Measurements from ENCODE around the gene CD302.
"Not testable (repeated sequence)": the region's sequence is repeated elsewhere in the genome, so short reads cannot be mapped to it uniquely, and the experiment has no call there.

The CD302 gene

DNA sequence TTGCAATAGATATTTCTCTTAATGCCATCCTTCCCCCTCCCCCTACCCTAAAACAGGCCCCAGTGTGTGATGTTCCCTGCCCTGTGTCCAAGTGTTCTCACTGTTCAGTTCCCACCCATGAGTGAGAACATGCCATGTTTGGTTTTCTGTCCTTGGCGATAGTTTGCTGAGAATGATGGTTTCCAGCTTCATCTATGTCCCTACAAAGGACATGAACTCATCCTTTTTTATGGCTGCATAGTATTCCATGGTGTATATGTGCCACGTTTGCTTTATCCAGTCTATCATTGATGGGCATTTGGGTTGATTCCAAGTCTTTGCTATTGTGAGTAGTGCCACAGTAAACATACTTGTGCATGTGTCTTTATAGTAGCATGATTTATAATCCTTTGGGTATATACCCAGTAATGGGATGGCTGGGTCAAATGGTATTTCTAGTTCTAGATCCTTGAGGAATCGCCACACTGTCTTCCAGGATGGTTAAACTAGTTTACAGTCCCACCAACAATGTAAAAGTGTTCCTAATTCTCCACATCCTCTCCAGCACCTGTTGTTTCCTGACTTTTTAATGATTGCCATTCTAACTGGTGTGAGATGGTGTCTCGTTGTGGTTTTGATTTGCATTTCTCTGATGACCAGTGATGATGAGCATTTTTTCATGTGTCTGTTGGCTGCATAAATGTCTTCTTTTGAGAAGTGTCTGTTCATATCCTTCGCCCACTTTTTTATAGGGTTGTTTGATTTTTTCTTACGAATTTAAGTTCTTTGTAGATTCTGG, 73.0 kb downstream of the CD302 start:
- H3K4me1 ChIP-seq (ENCODE audit: control insufficient read depth, low read depth, low read length); H3K27me3 ChIP-seq (ENCODE audit: control insufficient read depth, insufficient read depth, low read length); H3K9me3 ChIP-seq (ENCODE audit: control insufficient read depth, low read depth, low read length); H3K4me3 ChIP-seq (ENCODE audit: low read length); H3K27ac ChIP-seq (ENCODE audit: low read length); H3K9ac ChIP-seq (ENCODE audit: low read length): not testable (repeated sequence)
- peaks cover 19% of the 10 kb centered on the region for H3K36me3 ChIP-seq (ENCODE audit: control insufficient read depth, low read depth, low read length)

DNA sequence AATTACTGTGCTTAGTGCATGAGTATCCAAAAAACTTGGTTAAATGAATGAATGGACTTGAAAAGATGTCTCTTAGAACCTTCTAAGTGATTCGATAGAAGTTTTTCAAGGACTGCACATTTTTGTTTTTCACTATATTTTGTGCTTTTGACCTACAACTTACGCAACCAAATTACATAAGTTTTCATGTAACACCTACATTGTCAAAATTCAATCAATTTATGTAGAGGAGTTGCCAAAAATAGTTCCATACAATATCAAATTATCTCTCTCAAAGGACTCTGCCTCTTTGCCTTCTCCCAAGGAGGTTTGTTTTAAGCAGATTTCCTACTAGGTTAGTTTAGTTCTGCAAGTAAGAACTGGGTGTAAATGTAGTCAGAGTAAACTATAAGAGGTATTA, 75.4 kb downstream of the CD302 start:
- Histone ChIP-seq H3K36me3 (ENCODE audit: control insufficient read depth, low read depth, low read length) (peaks cover 21% of the 10 kb centered on the region), H3K4me3 (ENCODE audit: low read length) (no peak overlapping the region), H3K9ac (ENCODE audit: low read length) (no peak overlapping the region), H3K27ac (ENCODE audit: low read length) (no peak overlapping the region), H3K27me3 (ENCODE audit: control insufficient read depth, insufficient read depth, low read length) (no peaks in the 10 kb centered on the region), H3K4me1 (ENCODE audit: control insufficient read depth, low read depth, low read length) (no peaks in the 10 kb centered on the region), H3K9me3 (ENCODE audit: control insufficient read depth, low read depth, low read length) (no peaks in the 10 kb centered on the region)

DNA sequence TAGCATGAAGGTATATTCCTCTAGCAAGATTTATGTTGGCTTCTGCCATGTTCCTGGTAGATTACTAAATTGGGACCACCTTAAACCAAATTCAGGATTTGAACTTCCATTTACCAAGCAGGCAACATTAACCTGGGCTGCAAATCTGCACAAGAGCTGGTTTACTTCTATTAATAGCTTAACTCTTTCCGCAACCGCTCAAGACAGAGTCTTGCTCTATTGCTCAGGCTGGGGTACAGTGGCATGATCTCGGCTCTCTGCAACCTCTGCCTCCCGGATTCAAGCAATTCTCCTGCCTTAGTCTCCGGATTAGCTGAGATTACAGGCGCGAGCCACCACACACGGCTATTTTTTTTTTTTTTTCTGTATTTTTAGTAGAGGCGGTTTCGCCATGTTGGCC, 77.3 kb downstream of the CD302 start:
- no peaks in the 10 kb centered on the region for H3K9me3 ChIP-seq (ENCODE audit: control insufficient read depth, low read depth, low read length)
- H3K27me3 ChIP-seq (ENCODE audit: control insufficient read depth, insufficient read depth, low read length): no peaks in the 10 kb centered on the region
- peaks cover 6% of the 10 kb centered on the region for H3K4me1 ChIP-seq (ENCODE audit: control insufficient read depth, low read depth, low read length)
- no peak overlapping the region for H3K4me3 ChIP-seq (ENCODE audit: low read length)
- H3K9ac ChIP-seq (ENCODE audit: low read length): no peak overlapping the region
- H3K36me3 ChIP-seq (ENCODE audit: control insufficient read depth, low read depth, low read length): peaks cover 36% of the 10 kb centered on the region
- H3K27ac ChIP-seq (ENCODE audit: low read length): no peak overlapping the region
